CD14-positive monocyte (primary cell): ENCODE data around the gene DGCR2. TPM values are rescaled to one million over a fixed set of nuclear protein-coding genes. Genes with fewer than 3 reads are reported as not detected.

Experiments
- DNase-seq, 3 donors: peaks; one replicate each; pipeline ENCODE4 v3.0.0-alpha.2; 2011 to 2022
- H2AFZ ChIP-seq: 2 replicates; pipeline ENCODE4 v1.6.0; 2012; ENCODE audit warnings: mild to moderate bottlenecking, low read depth, low read length, inconsistent platforms; ENCODE audit not compliant: insufficient read depth, poor library complexity, severe bottlenecking
- H3K27ac ChIP-seq, 2 donors: 1 replicate in 1 of 2; 2 replicates in 1 of 2; pipeline ENCODE4 v1.5.1; 2012 to 2013; ENCODE audit warnings: low read length in 2 of 2, control low read depth in 1 of 2, inconsistent platforms in 1 of 2, low read depth in 1 of 2, mild to moderate bottlenecking in 1 of 2
- H3K27me3 ChIP-seq, 2 donors: one replicate each; pipeline versions ENCODE4 v1.6.0 to v1.6.1; 2011 to 2013; ENCODE audit warnings: low read length in 2 of 2; ENCODE audit not compliant: control insufficient read depth in 2 of 2, insufficient read depth in 2 of 2
- H3K36me3 ChIP-seq, 2 donors: replicated peaks in 1 of 2; 1 replicate in 1 of 2; 2 replicates in 1 of 2; pipeline versions ENCODE4 v1.5.1 to v1.6.1; 2012 to 2013; ENCODE audit warnings: low read length in 2 of 2, control low read depth in 1 of 2, inconsistent platforms in 1 of 2, mild to moderate bottlenecking in 1 of 2; ENCODE audit not compliant: insufficient read depth in 2 of 2, control insufficient read depth in 1 of 2
- H3K4me1 ChIP-seq, 2 donors: 1 replicate in 1 of 2; 2 replicates in 1 of 2; pipeline versions ENCODE4 v1.5.1 to v1.6.1; 2012 to 2013; ENCODE audit warnings: low read length in 2 of 2, control low read depth in 1 of 2, inconsistent platforms in 1 of 2, mild to moderate bottlenecking in 1 of 2, moderate library complexity in 1 of 2; ENCODE audit not compliant: insufficient read depth in 2 of 2, control insufficient read depth in 1 of 2
- H3K4me2 ChIP-seq: replicated peaks from 2 replicates; pipeline ENCODE3; 2012; ENCODE audit warnings: low read length, moderate library complexity, mild to moderate bottlenecking; ENCODE audit not compliant: poor library complexity, severe bottlenecking; ENCODE audit errors: extremely low read depth
- H3K4me3 ChIP-seq, 3 experiments: fragments of 200-600 bp in 1 of 3; sonication (generic) in 1 of 3; replicated peaks in 1 of 3; 1 replicate in 2 of 3; 2 replicates in 1 of 3; pipeline ENCODE4 v1.5.1; 2011 to 2013; ENCODE audit warnings: low read length in 3 of 3, mild to moderate bottlenecking in 3 of 3, control low read depth in 2 of 3, low read depth in 2 of 3, inconsistent platforms in 1 of 3, moderate library complexity in 1 of 3
- H3K79me2 ChIP-seq: 2 replicates; pipeline ENCODE4 v1.6.0; 2012; ENCODE audit warnings: mild to moderate bottlenecking, control low read depth, inconsistent platforms, low read length, moderate library complexity; ENCODE audit not compliant: insufficient read depth
- H3K9ac ChIP-seq: 2 replicates; pipeline ENCODE4 v1.6.0; 2017; ENCODE audit warnings: low read length, mild to moderate bottlenecking; ENCODE audit not compliant: insufficient read depth, poor library complexity, severe bottlenecking
- H3K9me3 ChIP-seq, 2 donors: replicated peaks in 1 of 2; 1 replicate in 1 of 2; 2 replicates in 1 of 2; pipeline versions ENCODE4 v1.5.1 to v1.6.1; 2012 to 2013; ENCODE audit warnings: low read length in 2 of 2, control low read depth in 1 of 2; ENCODE audit not compliant: control insufficient read depth in 1 of 2, insufficient read depth in 1 of 2
- H4K20me1 ChIP-seq: 2 replicates; pipeline ENCODE4 v1.6.0; 2012; ENCODE audit warnings: mild to moderate bottlenecking, low read length, control low read depth, moderate library complexity; ENCODE audit not compliant: insufficient read depth
- H3K27ac Mint-ChIP-seq, 7 donors: one replicate each; pipeline ENCODE4 v1.8.0; 2020; ENCODE audit warnings: mild to moderate bottlenecking in 7 of 7, mixed read lengths in 7 of 7, moderate library complexity in 6 of 7, inconsistent platforms in 2 of 7
- H3K27me3 Mint-ChIP-seq, 3 donors: one replicate each; pipeline ENCODE4 v1.8.0; 2021 to 2022; ENCODE audit warnings: low read depth in 3 of 3, mild to moderate bottlenecking in 3 of 3, mixed read lengths in 3 of 3, moderate library complexity in 3 of 3, inconsistent platforms in 1 of 3
- H3K36me3 Mint-ChIP-seq, 2 donors: one replicate each; pipeline ENCODE4 v1.8.0; 2020; ENCODE audit warnings: mixed read lengths in 2 of 2, inconsistent platforms in 1 of 2, mild to moderate bottlenecking in 1 of 2
- H3K4me1 Mint-ChIP-seq: one replicate; pipeline ENCODE4 v1.8.0; 2020; ENCODE audit warnings: mild to moderate bottlenecking, mixed read lengths
- H3K4me3 Mint-ChIP-seq, 2 donors: one replicate each; pipeline ENCODE4 v1.8.0; 2020; ENCODE audit warnings: mild to moderate bottlenecking in 2 of 2, mixed read lengths in 2 of 2, moderate library complexity in 1 of 2
- H3K9me3 Mint-ChIP-seq, 7 donors: one replicate each; pipeline ENCODE4 v1.8.0; 2020 to 2022; ENCODE audit warnings: mixed read lengths in 7 of 7, mild to moderate bottlenecking in 6 of 7, moderate library complexity in 6 of 7, inconsistent platforms in 2 of 7
- CTCF ChIP-seq: fragments of 200-600 bp; IDR thresholded peaks from one replicate; pipeline ENCODE4 v1.8.0; 2022; ENCODE audit warnings: antibody characterized with exemption, mild to moderate bottlenecking
- WGBS: methylation state at CpG from one replicate; pipeline ENCODE4 v1.1.5; 2013; ENCODE audit warnings: missing lambda C conversion rate; ENCODE audit not compliant: insufficient coverage; 5-methylcytosine and 5-hydroxymethylcytosine counted together
- intact Hi-C, 2 donors: fragments of 100-400 bp; cut with micrococcal nuclease; formaldehyde crosslinking; loops; one replicate each; pipeline versions ENCODE4 v1.15.0 to v1.15.1; 2023
- polyA plus RNA-seq, 3 donors: library from polyadenylated mRNA; depleted of rRNA in 1 of 3; unstranded in 2 of 3; stranded (reverse) in 1 of 3; fragments of 300-500 nt in 2 of 3; fragments of >200 nt in 1 of 3; fragmentation: Illumina TruSeq in 2 of 3; gene quantifications; 1 replicate in 2 of 3; 2 replicates in 1 of 3; pipeline ENCODE4 v1.2.3, GENCODE V29; 2012 to 2021

The DGCR2 gene
- polyA plus RNA-seq, 3 donors: 28.9 to 37.0 (median 36.2) TPM

DNA sequence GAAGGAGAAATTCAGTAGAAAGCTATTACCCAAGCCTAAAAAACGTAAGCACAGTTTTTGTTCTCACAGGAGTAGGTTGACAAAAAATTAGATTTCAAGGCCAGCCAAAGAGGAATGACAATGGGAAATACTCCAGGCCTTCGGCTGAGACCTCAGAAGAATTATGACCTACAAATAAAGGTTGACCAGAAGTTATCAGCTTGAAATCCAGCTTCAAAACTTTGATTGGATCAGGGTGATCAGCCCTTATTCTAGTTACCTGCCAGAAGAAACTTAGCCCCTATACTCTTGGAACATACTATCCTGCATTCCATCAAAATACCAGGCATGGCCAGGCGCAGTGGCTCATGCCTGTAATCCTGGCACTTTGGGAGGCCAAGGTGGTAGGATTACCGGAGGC lies 117.7 kb downstream of the DGCR2 start:
- H3K79me2 ChIP-seq: no peaks in the 10 kb centered on the region
- intact Hi-C loops: no loop called here
- Mint-ChIP-seq H3K4me1 (peaks cover 7% of the 10 kb centered on the region), H3K27me3 (peaks cover 6 to 28% (median 10%) of the 10 kb centered on the region in 3 donors), H3K27ac (no peak overlapping the region), H3K36me3 (no peaks in the 10 kb centered on the region), H3K4me3 (no peak overlapping the region), H3K9me3 (peaks cover 0 to 3% (median 0%) of the 10 kb centered on the region in 7 donors)
- WGBS: 94% methylated on average over 2 of the region's 4 CpGs
- no peak overlapping the region for H3K27ac ChIP-seq
- H3K27me3 ChIP-seq: peaks cover 4 to 10% of the 10 kb centered on the region in 2 donors
- H3K4me1 ChIP-seq: no peaks in the 10 kb centered on the region
- no peak for TF ChIP-seq CTCF
- no peak overlapping the region for H3K4me3 ChIP-seq
- no peaks in the 10 kb centered on the region for H3K36me3 ChIP-seq
- no peaks in the 10 kb centered on the region for H4K20me1 ChIP-seq
- H3K9me3 ChIP-seq: no peaks in the 10 kb centered on the region
- no peak overlapping the region for H3K4me2 ChIP-seq
- DNase-seq: no peak
- no peak overlapping the region for H2AFZ ChIP-seq
- H3K9ac ChIP-seq: no peak overlapping the region

DNA sequence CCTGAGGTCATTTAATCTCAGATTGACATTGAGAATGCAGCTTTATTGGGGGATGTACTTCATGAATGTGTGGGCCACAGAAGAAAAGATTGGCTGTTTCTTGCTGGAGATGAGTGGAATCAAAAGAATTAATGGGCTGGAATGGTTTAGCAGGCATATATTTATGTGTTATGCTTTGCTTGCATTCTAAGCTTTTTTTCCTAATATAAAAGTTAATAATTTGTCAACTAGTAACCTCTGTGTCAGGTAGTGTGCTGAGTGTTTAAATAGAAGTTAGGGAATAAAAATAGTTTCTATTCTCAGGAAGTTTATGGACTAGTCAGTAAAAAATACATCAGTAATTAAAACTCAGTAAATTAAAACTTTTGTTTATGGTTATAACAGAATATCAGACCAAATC lies 118.7 kb downstream of the DGCR2 start:
- Histone ChIP-seq H3K9ac (no peak overlapping the region), H3K4me2 (no peak overlapping the region), H3K4me1 (no peaks in the 10 kb centered on the region), H4K20me1 (no peaks in the 10 kb centered on the region), H3K27me3 (peaks cover 4 to 15% of the 10 kb centered on the region in 2 donors), H3K4me3 (no peak overlapping the region), H2AFZ (no peak overlapping the region), H3K79me2 (no peaks in the 10 kb centered on the region), H3K27ac (no peak overlapping the region), H3K36me3 (no peaks in the 10 kb centered on the region), H3K9me3 (no peaks in the 10 kb centered on the region)
- intact Hi-C loops: no loop called here
- Mint-ChIP-seq H3K4me1 (peaks cover 7% of the 10 kb centered on the region), H3K4me3 (no peak overlapping the region), H3K27ac (no peak overlapping the region), H3K9me3 (peaks cover 0 to 3% (median 0%) of the 10 kb centered on the region in 7 donors), H3K27me3 (peaks cover 6 to 35% (median 18%) of the 10 kb centered on the region in 3 donors), H3K36me3 (no peaks in the 10 kb centered on the region)
- no peak for DNase-seq
- no peak for TF ChIP-seq CTCF
